ENCODE results near the gene SEMA5B.

The SEMA5B gene

DNA sequence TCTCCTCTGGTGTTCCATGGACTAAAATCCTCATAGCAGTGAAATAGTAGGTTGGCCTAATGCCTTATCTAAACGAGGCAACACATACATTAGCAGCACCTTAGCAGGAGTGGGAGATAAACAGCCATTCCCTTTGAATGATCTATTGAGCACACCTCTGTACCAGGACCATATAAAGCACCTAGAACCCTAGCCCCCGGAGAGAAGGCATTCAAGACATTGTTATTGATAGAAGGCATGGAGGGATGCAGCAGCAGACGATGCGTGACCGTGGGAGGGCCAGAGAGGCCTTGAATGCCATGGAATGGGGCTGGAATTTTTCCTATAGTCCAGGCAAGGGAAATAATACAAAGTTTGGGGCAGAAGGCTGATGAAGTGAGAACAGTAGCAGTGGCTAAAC is 6.6 kb upstream of the SEMA5B start:
- Histone ChIP-seq H3K9me3 (ENCODE audit: control insufficient read depth, low read length) (no peaks in the 10 kb centered on the region), H3K9ac (ENCODE audit: low read length) (no peak overlapping the region), H3K27me3 (ENCODE audit: control insufficient read depth, insufficient read depth, low read length) (peaks cover 32% of the 10 kb centered on the region), H3K36me3 (ENCODE audit: control insufficient read depth, insufficient read depth, low read length) (no peaks in the 10 kb centered on the region), H3K4me3 (ENCODE audit: low read length) (no peak overlapping the region), H3K4me1 (ENCODE audit: control insufficient read depth, insufficient read depth, low read length) (no peaks in the 10 kb centered on the region)

DNA sequence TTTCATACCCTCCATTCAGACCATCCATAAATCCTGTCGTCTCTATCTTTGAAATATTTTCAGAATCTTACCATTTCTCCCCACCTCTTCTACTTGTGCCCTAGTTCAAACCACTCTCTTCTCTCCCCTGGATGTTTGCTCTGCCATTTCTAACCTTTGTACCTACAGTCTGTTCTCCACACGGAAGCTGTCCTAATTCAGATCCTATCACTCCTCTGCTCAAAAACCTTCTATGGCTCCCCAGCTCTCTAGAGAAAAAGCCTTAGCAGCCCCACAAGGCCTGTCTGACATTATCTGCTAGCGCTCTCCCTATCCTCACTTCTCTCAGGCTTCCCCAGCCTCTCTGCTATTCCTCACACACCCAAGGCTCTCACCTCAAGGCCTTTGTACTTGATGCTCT is 4.5 kb upstream of the SEMA5B start:
- no peak overlapping the region for H3K9ac ChIP-seq (ENCODE audit: low read length)

DNA sequence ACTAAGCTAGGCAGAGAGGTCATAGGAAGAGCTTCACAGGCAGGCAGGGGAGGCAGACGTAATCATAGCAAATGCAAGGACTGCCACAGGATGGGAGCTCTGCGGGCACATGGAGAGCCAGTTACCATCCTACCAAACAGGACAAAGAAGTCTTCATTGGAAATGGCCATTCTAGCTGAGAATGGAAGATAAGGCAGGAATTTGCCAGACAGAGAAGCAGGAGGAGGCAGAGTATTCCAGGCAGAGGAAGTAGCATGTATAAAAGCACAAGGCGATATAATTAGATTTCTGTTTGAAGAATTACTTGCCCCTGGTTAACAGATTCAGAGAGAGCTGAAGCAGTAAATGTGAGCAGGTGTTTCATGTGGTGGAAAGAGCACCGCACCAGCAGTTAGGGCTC is 3.5 kb upstream of the SEMA5B start:
- H3K9me3 ChIP-seq (ENCODE audit: control insufficient read depth, low read length): no peaks in the 10 kb centered on the region
- H3K4me1 ChIP-seq (ENCODE audit: control insufficient read depth, insufficient read depth, low read length): peaks cover 17% of the 10 kb centered on the region
- H3K9ac ChIP-seq (ENCODE audit: low read length): no peak overlapping the region
- no peak overlapping the region for H3K4me3 ChIP-seq (ENCODE audit: low read length)
- H3K36me3 ChIP-seq (ENCODE audit: control insufficient read depth, insufficient read depth, low read length): no peaks in the 10 kb centered on the region
- peaks cover 61% of the 10 kb centered on the region for H3K27me3 ChIP-seq (ENCODE audit: control insufficient read depth, insufficient read depth, low read length)

More for the DNA sequence above, 4.5 kb upstream of the SEMA5B start:
- Histone ChIP-seq H3K4me1 (ENCODE audit: control insufficient read depth, insufficient read depth, low read length) (peaks cover 11% of the 10 kb centered on the region), H3K4me3 (ENCODE audit: low read length) (no peak overlapping the region), H3K27me3 (ENCODE audit: control insufficient read depth, insufficient read depth, low read length) (peaks cover 51% of the 10 kb centered on the region), H3K9me3 (ENCODE audit: control insufficient read depth, low read length) (no peaks in the 10 kb centered on the region), H3K36me3 (ENCODE audit: control insufficient read depth, insufficient read depth, low read length) (no peaks in the 10 kb centered on the region)

- Histone ChIP-seq H3K4me3 (ENCODE audit: low read length) (peak overlapping the region; percentile 37), H3K27me3 (ENCODE audit: control insufficient read depth, insufficient read depth, low read length) (peaks cover 88% of the 10 kb centered on the region), H3K9ac (ENCODE audit: low read length) (peak overlapping the region; percentile 5), H3K9me3 (ENCODE audit: control insufficient read depth, low read length) (no peaks in the 10 kb centered on the region), H3K4me1 (ENCODE audit: control insufficient read depth, insufficient read depth, low read length) (peaks cover 17% of the 10 kb centered on the region), H3K36me3 (ENCODE audit: control insufficient read depth, insufficient read depth, low read length) (no peaks in the 10 kb centered on the region)
These were observed 768 bp upstream of the SEMA5B start for GRCh38 chr3:123028233-123028828.

- no peak overlapping the region for H3K9ac ChIP-seq (ENCODE audit: low read length)
- H3K27me3 ChIP-seq (ENCODE audit: control insufficient read depth, insufficient read depth, low read length): peaks cover 84% of the 10 kb centered on the region
- peak overlapping the region; percentile 15 for H3K4me3 ChIP-seq (ENCODE audit: low read length)
- H3K36me3 ChIP-seq (ENCODE audit: control insufficient read depth, insufficient read depth, low read length): no peaks in the 10 kb centered on the region
- no peaks in the 10 kb centered on the region for H3K9me3 ChIP-seq (ENCODE audit: control insufficient read depth, low read length)
- peaks cover 17% of the 10 kb centered on the region for H3K4me1 ChIP-seq (ENCODE audit: control insufficient read depth, insufficient read depth, low read length)
These were observed 835 bp downstream of the SEMA5B start for GRCh38 chr3:123026565-123027291.

- Histone ChIP-seq H3K27me3 (ENCODE audit: control insufficient read depth, insufficient read depth, low read length) (peaks cover 76% of the 10 kb centered on the region), H3K4me3 (ENCODE audit: low read length) (no peak overlapping the region), H3K9me3 (ENCODE audit: control insufficient read depth, low read length) (no peaks in the 10 kb centered on the region), H3K36me3 (ENCODE audit: control insufficient read depth, insufficient read depth, low read length) (no peaks in the 10 kb centered on the region), H3K9ac (ENCODE audit: low read length) (no peak overlapping the region), H3K4me1 (ENCODE audit: control insufficient read depth, insufficient read depth, low read length) (peaks cover 17% of the 10 kb centered on the region)
These were observed 1.7 kb downstream of the SEMA5B start for GRCh38 chr3:123025642-123026521.

GRCh38 chr3:123024056-123024455 is 3.5 kb downstream of the SEMA5B start:
- peaks cover 58% of the 10 kb centered on the region for H3K27me3 ChIP-seq (ENCODE audit: control insufficient read depth, insufficient read depth, low read length)
- no peaks in the 10 kb centered on the region for H3K36me3 ChIP-seq (ENCODE audit: control insufficient read depth, insufficient read depth, low read length)
- H3K4me3 ChIP-seq (ENCODE audit: low read length): no peak overlapping the region
- no peak overlapping the region for H3K9ac ChIP-seq (ENCODE audit: low read length)
- H3K9me3 ChIP-seq (ENCODE audit: control insufficient read depth, low read length): no peaks in the 10 kb centered on the region
- H3K4me1 ChIP-seq (ENCODE audit: control insufficient read depth, insufficient read depth, low read length): peaks cover 17% of the 10 kb centered on the region

GRCh38 chr3:123021996-123022510 is 5.5 kb downstream of the SEMA5B start:
- no peak overlapping the region for H3K9ac ChIP-seq (ENCODE audit: low read length)
- peaks cover 42% of the 10 kb centered on the region for H3K27me3 ChIP-seq (ENCODE audit: control insufficient read depth, insufficient read depth, low read length)
- no peaks in the 10 kb centered on the region for H3K36me3 ChIP-seq (ENCODE audit: control insufficient read depth, insufficient read depth, low read length)
- no peak overlapping the region for H3K4me3 ChIP-seq (ENCODE audit: low read length)
- no peaks in the 10 kb centered on the region for H3K9me3 ChIP-seq (ENCODE audit: control insufficient read depth, low read length)
- peaks cover 6% of the 10 kb centered on the region for H3K4me1 ChIP-seq (ENCODE audit: control insufficient read depth, insufficient read depth, low read length)

DNA sequence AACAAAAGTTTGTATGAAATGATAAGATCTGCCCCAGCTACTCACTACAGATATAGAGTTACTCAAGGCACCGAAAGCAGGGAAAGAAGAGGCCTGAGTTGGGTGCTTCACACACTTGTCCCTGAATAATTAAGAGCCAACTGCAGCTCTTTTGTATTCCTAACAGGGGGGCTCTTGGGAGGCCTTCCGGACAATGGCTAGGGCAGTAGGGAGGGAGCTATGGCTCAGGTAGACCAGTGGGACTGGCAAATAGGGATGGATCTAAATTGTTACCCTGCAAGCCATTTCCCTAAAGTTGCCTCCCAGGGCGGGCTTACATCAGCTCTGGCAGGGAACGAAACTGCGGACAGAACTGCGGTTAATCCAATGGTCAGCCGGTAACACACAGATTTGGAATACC is 6.2 kb downstream of the SEMA5B start:
- H3K27me3 ChIP-seq (ENCODE audit: control insufficient read depth, insufficient read depth, low read length): peaks cover 35% of the 10 kb centered on the region
- H3K4me1 ChIP-seq (ENCODE audit: control insufficient read depth, insufficient read depth, low read length): no peaks in the 10 kb centered on the region
- no peaks in the 10 kb centered on the region for H3K9me3 ChIP-seq (ENCODE audit: control insufficient read depth, low read length)
- no peak overlapping the region for H3K4me3 ChIP-seq (ENCODE audit: low read length)
- no peak overlapping the region for H3K9ac ChIP-seq (ENCODE audit: low read length)
- no peaks in the 10 kb centered on the region for H3K36me3 ChIP-seq (ENCODE audit: control insufficient read depth, insufficient read depth, low read length)

GRCh38 chr3:123020709-123021108 is 6.9 kb downstream of the SEMA5B start:
- Histone ChIP-seq H3K4me3 (ENCODE audit: low read length) (no peak overlapping the region), H3K27me3 (ENCODE audit: control insufficient read depth, insufficient read depth, low read length) (peaks cover 29% of the 10 kb centered on the region), H3K4me1 (ENCODE audit: control insufficient read depth, insufficient read depth, low read length) (no peaks in the 10 kb centered on the region), H3K9ac (ENCODE audit: low read length) (no peak overlapping the region), H3K36me3 (ENCODE audit: control insufficient read depth, insufficient read depth, low read length) (no peaks in the 10 kb centered on the region), H3K9me3 (ENCODE audit: control insufficient read depth, low read length) (no peaks in the 10 kb centered on the region)

GRCh38 chr3:123019591-123019990 is 8.0 kb downstream of the SEMA5B start:
- Histone ChIP-seq H3K4me1 (ENCODE audit: control insufficient read depth, insufficient read depth, low read length) (no peaks in the 10 kb centered on the region), H3K4me3 (ENCODE audit: low read length) (no peak overlapping the region), H3K9ac (ENCODE audit: low read length) (no peak overlapping the region), H3K27me3 (ENCODE audit: control insufficient read depth, insufficient read depth, low read length) (peaks cover 18% of the 10 kb centered on the region), H3K9me3 (ENCODE audit: control insufficient read depth, low read length) (no peaks in the 10 kb centered on the region), H3K36me3 (ENCODE audit: control insufficient read depth, insufficient read depth, low read length) (no peaks in the 10 kb centered on the region)

DNA sequence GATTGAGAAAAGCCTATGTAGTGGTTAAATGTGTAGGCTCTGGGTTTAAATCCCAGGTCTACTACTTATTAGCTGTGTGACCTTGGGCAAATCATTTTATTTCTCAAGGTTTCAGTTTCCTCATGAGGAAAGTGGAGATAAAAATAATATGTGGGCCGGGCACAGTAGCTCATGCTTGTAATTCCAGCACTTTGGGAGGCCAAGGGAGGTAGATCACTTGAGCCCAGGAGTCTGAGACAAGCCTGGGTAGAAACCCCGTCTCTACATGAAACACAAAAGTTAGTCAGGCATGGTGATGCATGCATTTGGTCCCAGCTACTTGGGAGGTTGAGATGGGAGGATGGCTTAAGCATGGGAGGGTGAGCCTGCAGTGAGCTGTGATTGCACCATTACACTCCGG is 8.4 kb downstream of the SEMA5B start:
- Histone ChIP-seq H3K9me3 (ENCODE audit: control insufficient read depth, low read length) (no peaks in the 10 kb centered on the region), H3K4me3 (ENCODE audit: low read length) (no peak overlapping the region), H3K27me3 (ENCODE audit: control insufficient read depth, insufficient read depth, low read length) (peaks cover 14% of the 10 kb centered on the region), H3K9ac (ENCODE audit: low read length) (no peak overlapping the region), H3K36me3 (ENCODE audit: control insufficient read depth, insufficient read depth, low read length) (no peaks in the 10 kb centered on the region), H3K4me1 (ENCODE audit: control insufficient read depth, insufficient read depth, low read length) (no peaks in the 10 kb centered on the region)
